B cell (primary cell): ENCODE results near the gene TYRP1. TPM values are rescaled to one million over a fixed set of nuclear protein-coding genes. Genes with fewer than 3 reads are reported as not detected.

Experiments used
- ATAC-seq: fragments of 200-7000 bp; cut with Tn5 transposase; one replicate; pipeline ENCODE4 v1.10.0; 2021; ENCODE audit warnings: low read depth, mild to moderate bottlenecking, moderate number of reproducible peaks, moderate library complexity
- CTCF ChIA-PET: fragments of 350-600 bp; sonication (Branson Sonifier 250); formaldehyde crosslinking; loops from one replicate; lab custom pipeline; 2021; ENCODE audit warnings: antibody characterized with exemption, inconsistent platforms; lab: Charles Lee
- POLR2A ChIA-PET: fragments of 350-600 bp; sonication (Branson Sonifier 250); formaldehyde crosslinking; loops from one replicate; lab custom pipeline; 2021; ENCODE audit warnings: antibody characterized with exemption; lab: Charles Lee
- DNase-seq: peaks from one replicate; pipeline ENCODE4 v3.0.0; 2013
- H2AFZ ChIP-seq: 2 replicates; pipeline ENCODE4 v1.6.1; 2012; ENCODE audit warnings: mild to moderate bottlenecking, low read depth, low read length; ENCODE audit not compliant: insufficient read depth, poor library complexity, severe bottlenecking
- H3K27ac ChIP-seq, 2 donors: 1 replicate in 1 of 2; 2 replicates in 1 of 2; pipeline ENCODE4 v1.5.1; 2012 to 2013; ENCODE audit warnings: low read length in 2 of 2, mild to moderate bottlenecking in 2 of 2, moderate library complexity in 1 of 2
- H3K27me3 ChIP-seq, 4 experiments: fragments of 200-600 bp in 1 of 4; sonication (generic) in 1 of 4; replicated peaks in 1 of 4; 1 replicate in 2 of 4; 2 replicates in 2 of 4; pipeline versions ENCODE4 v1.6.1 to v1.7.0; 2013 to 2016; ENCODE audit warnings: low read length in 3 of 4, mild to moderate bottlenecking in 2 of 4, mixed read lengths in 1 of 4, moderate library complexity in 1 of 4; ENCODE audit not compliant: insufficient read depth in 4 of 4, control insufficient read depth in 3 of 4; ENCODE audit errors: control extremely low read depth in 1 of 4
- H3K36me3 ChIP-seq, 2 experiments: replicated peaks in 1 of 2; 1 replicate in 1 of 2; 2 replicates in 1 of 2; pipeline versions ENCODE4 v1.6.1 to v1.7.1; 2013; ENCODE audit warnings: low read length in 1 of 2; ENCODE audit not compliant: insufficient read depth in 2 of 2, control insufficient read depth in 1 of 2; ENCODE audit errors: control extremely low read depth in 1 of 2, extremely low read depth in 1 of 2
- H3K4me1 ChIP-seq, 2 donors: fragments of 200-600 bp in 1 of 2; sonication (generic) in 1 of 2; 1 replicate in 1 of 2; 2 replicates in 1 of 2; pipeline versions ENCODE4 v1.5.1 to v1.6.1; 2013 to 2017; ENCODE audit warnings: low read length in 2 of 2; ENCODE audit not compliant: control insufficient read depth in 2 of 2, insufficient read depth in 2 of 2
- H3K4me2 ChIP-seq: replicated peaks from 2 replicates; pipeline ENCODE3; 2012; ENCODE audit warnings: mild to moderate bottlenecking, low read depth, low read length; ENCODE audit not compliant: poor library complexity, severe bottlenecking
- H3K4me3 ChIP-seq, 5 experiments: fragments of 200-600 bp in 1 of 5; sonication (generic) in 1 of 5; 1 replicate in 3 of 5; 2 replicates in 2 of 5; pipeline versions ENCODE4 v1.5.1 to v1.7.0; 2011 to 2016; ENCODE audit warnings: low read length in 4 of 5, mild to moderate bottlenecking in 4 of 5, low read depth in 2 of 5, control low read depth in 1 of 5, moderate library complexity in 1 of 5; ENCODE audit not compliant: insufficient read depth in 1 of 5; ENCODE audit errors: control extremely low read depth in 1 of 5, extremely low read depth in 1 of 5
- H3K79me2 ChIP-seq: fragments of 200-600 bp; sonication (generic); one replicate; pipeline ENCODE4 v1.6.0; 2016; ENCODE audit warnings: low read length; ENCODE audit not compliant: control insufficient read depth, insufficient read depth
- H3K9ac ChIP-seq: fragments of 200-600 bp; sonication (generic); 2 replicates; pipeline ENCODE4 v1.6.1; 2017; ENCODE audit warnings: mild to moderate bottlenecking, low read length, moderate library complexity
- H3K9me3 ChIP-seq, 3 donors: one replicate each; pipeline versions ENCODE4 v1.6.1 to v1.7.1; 2013; ENCODE audit warnings: low read length in 2 of 3; ENCODE audit not compliant: control insufficient read depth in 2 of 3, insufficient read depth in 1 of 3; ENCODE audit errors: control extremely low read depth in 1 of 3
- H4K20me1 ChIP-seq: 2 replicates; pipeline ENCODE4 v1.6.0; 2012; ENCODE audit warnings: mild to moderate bottlenecking, low read length; ENCODE audit not compliant: insufficient read depth, control insufficient read depth, poor library complexity, severe bottlenecking
- H3K27ac Mint-ChIP-seq: one replicate; pipeline ENCODE4 v1.8.0; 2021; ENCODE audit warnings: mixed read lengths
- H3K27me3 Mint-ChIP-seq: one replicate; pipeline ENCODE4 v1.8.0; 2021; ENCODE audit warnings: mixed read lengths
- H3K4me1 Mint-ChIP-seq: one replicate; pipeline ENCODE4 v1.8.0; 2021; ENCODE audit warnings: mixed read lengths
- H3K4me3 Mint-ChIP-seq: one replicate; pipeline ENCODE4 v1.8.0; 2021; ENCODE audit warnings: mixed read lengths
- H3K9me3 Mint-ChIP-seq: one replicate; pipeline ENCODE4 v1.8.0; 2022; ENCODE audit warnings: mixed read lengths; ENCODE audit not compliant: insufficient read depth
- EZH2 ChIP-seq: IDR thresholded peaks from 2 replicates; pipeline ENCODE4 v1.6.1; 2012; ENCODE audit warnings: borderline replicate concordance, low read depth, mild to moderate bottlenecking, moderate library complexity, low read length; ENCODE audit not compliant: insufficient read depth, poor library complexity, severe bottlenecking
- WGBS: methylation state at CpG from one replicate; pipeline ENCODE4 v1.1.5; 2013; ENCODE audit warnings: missing lambda C conversion rate; ENCODE audit not compliant: insufficient coverage; 5-methylcytosine and 5-hydroxymethylcytosine counted together
- intact Hi-C: fragments of 100-400 bp; cut with micrococcal nuclease; formaldehyde crosslinking; loops from one replicate; pipeline ENCODE4 v1.10.0; 2022
- polyA plus RNA-seq: library from polyadenylated mRNA; depleted of rRNA; stranded (reverse); fragments of >200 nt; gene quantifications from 2 replicates; pipeline ENCODE4 v1.2.3, GENCODE V29; 2012
- total RNA-seq, 2 donors: library from RNA; stranded (reverse); fragments of 120-200 nt in 1 of 2; gene quantifications; 1 replicate in 1 of 2; 2 replicates in 1 of 2; pipeline versions ENCODE4 v1.2.3 to v1.2.4, GENCODE V29; 2013 to 2022
- TF ChIP-seq, protein P1 (sequence below): fragments of 200-600 bp; IDR thresholded peaks from one replicate; pipeline ENCODE4 v1.8.0; 2022; ENCODE audit warnings: antibody characterized with exemption, mild to moderate bottlenecking

The TYRP1 gene
- total and polyA plus RNA-seq, 2 donors (not counting 1 experiment from before 2014, with no cell fraction given), result not detected

DNA sequence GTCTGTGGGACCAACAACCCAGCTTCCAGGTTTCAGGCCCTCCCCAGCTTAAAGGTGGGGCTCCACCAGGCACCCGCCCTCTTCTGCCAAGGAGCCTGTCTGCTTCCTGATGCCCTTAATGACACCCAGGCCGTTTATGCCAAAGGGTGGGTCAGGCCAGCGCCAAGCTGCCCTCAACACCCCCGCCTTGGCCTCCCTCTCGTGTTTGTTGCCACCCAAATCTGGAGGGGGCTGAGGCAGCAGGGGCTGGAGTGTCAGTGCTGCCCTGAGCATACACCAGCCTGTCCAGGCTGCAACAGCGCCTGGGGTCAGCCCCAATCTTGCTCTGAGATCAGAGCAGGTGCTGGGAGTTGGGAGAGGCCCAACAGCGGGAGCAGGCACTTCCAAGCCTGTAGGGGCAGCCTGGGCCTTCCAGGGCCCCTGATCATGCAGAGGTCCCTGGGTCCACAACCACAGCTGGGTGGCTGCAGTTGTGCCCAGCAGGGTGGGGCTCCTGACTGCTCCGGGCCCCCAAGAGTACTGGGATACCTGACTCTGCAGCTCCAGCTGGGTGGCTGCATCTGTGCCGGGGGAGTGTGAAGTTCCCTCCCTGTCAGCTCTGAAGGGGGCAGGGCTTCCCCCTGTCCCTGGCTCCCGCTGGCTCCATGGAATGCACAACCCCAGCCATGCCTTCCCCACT, 34.5 kb upstream of the TYRP1 start:
- ChIA-PET POLR2A (no interaction called here), CTCF (no interaction called here)
- H3K27me3 Mint-ChIP-seq, result no peaks in the 10 kb centered on the region
- Histone ChIP-seq H3K4me1 (no peaks in the 10 kb centered on the region), H3K27me3 (no peaks in the 10 kb centered on the region), H3K4me3 (no peak overlapping the region), H3K9me3 (peaks cover 0 to 15% (median 0%) of the 10 kb centered on the region in 3 donors), H3K4me2 (no peak overlapping the region), H3K36me3 (no peaks in the 10 kb centered on the region), H2AFZ (no peak overlapping the region), H3K27ac (no peak overlapping the region), H3K79me2 (no peaks in the 10 kb centered on the region), H3K9ac (no peak overlapping the region), H4K20me1 (no peaks in the 10 kb centered on the region)
- DNase-seq (no peak), ATAC-seq (no peak)
- WGBS, result 78% methylated on average over 10 of the region's 10 CpGs
- H3K9me3 Mint-ChIP-seq, result peaks cover 1% of the 10 kb centered on the region
- H3K4me1 Mint-ChIP-seq, result no peaks in the 10 kb centered on the region
- H3K27ac Mint-ChIP-seq, result no peak overlapping the region
- TF ChIP-seq EZH2, result no peak
- TF ChIP-seq, protein P1, sequence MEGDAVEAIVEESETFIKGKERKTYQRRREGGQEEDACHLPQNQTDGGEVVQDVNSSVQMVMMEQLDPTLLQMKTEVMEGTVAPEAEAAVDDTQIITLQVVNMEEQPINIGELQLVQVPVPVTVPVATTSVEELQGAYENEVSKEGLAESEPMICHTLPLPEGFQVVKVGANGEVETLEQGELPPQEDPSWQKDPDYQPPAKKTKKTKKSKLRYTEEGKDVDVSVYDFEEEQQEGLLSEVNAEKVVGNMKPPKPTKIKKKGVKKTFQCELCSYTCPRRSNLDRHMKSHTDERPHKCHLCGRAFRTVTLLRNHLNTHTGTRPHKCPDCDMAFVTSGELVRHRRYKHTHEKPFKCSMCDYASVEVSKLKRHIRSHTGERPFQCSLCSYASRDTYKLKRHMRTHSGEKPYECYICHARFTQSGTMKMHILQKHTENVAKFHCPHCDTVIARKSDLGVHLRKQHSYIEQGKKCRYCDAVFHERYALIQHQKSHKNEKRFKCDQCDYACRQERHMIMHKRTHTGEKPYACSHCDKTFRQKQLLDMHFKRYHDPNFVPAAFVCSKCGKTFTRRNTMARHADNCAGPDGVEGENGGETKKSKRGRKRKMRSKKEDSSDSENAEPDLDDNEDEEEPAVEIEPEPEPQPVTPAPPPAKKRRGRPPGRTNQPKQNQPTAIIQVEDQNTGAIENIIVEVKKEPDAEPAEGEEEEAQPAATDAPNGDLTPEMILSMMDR, result no peak
- no peak overlapping the region for H3K4me3 Mint-ChIP-seq
- intact Hi-C loops, result no loop called here

DNA sequence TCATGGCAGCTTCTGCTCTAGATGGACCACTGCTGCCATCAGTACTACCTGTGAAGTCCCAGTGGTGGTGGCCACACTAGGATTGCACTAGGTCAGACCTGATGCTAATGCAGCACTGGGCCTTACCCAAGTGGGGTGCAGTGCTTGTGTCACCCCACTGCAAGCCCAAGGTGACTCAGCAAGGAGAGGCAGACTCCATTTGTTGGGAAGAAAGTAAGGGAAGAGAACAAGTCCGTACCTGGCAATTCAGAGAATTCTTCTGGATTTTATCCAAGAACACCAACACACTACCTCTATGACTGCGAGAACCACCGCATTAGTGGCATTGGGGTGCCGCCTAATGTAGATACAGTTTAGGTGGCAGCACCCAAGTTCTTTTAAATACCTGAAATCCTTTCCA, 34.0 kb upstream of the TYRP1 start:
- no peak overlapping the region for H3K27ac Mint-ChIP-seq
- ATAC-seq (no peak), DNase-seq (no peak)
- peaks cover 1% of the 10 kb centered on the region for H3K9me3 Mint-ChIP-seq
- Histone ChIP-seq H3K4me2 (no peak overlapping the region), H3K27me3 (no peaks in the 10 kb centered on the region), H3K4me3 (no peak overlapping the region), H3K36me3 (no peaks in the 10 kb centered on the region), H3K79me2 (no peaks in the 10 kb centered on the region), H3K9ac (no peak overlapping the region), H4K20me1 (no peaks in the 10 kb centered on the region), H3K9me3 (peaks cover 0 to 15% (median 0%) of the 10 kb centered on the region in 3 donors), H3K27ac (no peak overlapping the region), H2AFZ (no peak overlapping the region), H3K4me1 (no peaks in the 10 kb centered on the region)
- intact Hi-C loops, result no loop called here
- no peak overlapping the region for H3K4me3 Mint-ChIP-seq
- no peaks in the 10 kb centered on the region for H3K4me1 Mint-ChIP-seq
- no peak for TF ChIP-seq EZH2
- TF ChIP-seq, protein P1, result no peak
- no peaks in the 10 kb centered on the region for H3K27me3 Mint-ChIP-seq
- ChIA-PET POLR2A (no interaction called here), CTCF (no interaction called here)
- WGBS, result 87% methylated on average over 3 of the region's 4 CpGs
